Measurements from ENCODE around the gene BIN1. TPM values are rescaled to one million over a fixed set of nuclear protein-coding genes. Genes with fewer than 3 reads are reported as not detected.

BIN1 gene
- total RNA-seq, 1 experiment from 2014 or later: 42.5 TPM

DNA sequence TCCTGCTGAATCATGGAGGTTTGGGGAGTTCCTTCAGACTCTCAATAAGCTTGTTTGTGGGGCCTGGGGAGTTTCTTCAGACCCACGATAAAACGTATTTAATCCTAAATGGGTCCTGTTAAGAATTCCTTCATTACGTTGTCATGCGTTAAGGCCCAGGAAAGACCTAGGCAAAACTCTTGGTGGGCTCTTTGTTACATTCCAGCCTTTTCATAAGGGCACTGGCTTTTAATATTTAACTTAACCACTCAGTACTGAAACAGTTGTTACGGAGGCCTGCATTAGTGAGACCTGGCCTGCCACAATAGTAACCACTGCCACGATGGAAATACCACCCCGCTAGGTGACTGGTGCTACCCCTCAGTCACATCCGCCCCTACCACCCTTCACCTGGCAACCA, 17.5 kb upstream of the BIN1 start (continued):
- TF ChIP-seq, protein P1, sequence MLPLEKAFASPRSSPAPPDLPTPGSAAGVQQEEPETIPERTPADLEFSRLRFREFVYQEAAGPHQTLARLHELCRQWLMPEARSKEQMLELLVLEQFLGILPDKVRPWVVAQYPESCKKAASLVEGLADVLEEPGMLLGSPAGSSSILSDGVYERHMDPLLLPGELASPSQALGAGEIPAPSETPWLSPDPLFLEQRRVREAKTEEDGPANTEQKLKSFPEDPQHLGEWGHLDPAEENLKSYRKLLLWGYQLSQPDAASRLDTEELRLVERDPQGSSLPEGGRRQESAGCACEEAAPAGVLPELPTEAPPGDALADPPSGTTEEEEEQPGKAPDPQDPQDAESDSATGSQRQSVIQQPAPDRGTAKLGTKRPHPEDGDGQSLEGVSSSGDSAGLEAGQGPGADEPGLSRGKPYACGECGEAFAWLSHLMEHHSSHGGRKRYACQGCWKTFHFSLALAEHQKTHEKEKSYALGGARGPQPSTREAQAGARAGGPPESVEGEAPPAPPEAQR (CRISPR knock-in tag; IDR thresholded peaks at IDR 0.05): no peak
- TF ChIP-seq, protein P2, sequence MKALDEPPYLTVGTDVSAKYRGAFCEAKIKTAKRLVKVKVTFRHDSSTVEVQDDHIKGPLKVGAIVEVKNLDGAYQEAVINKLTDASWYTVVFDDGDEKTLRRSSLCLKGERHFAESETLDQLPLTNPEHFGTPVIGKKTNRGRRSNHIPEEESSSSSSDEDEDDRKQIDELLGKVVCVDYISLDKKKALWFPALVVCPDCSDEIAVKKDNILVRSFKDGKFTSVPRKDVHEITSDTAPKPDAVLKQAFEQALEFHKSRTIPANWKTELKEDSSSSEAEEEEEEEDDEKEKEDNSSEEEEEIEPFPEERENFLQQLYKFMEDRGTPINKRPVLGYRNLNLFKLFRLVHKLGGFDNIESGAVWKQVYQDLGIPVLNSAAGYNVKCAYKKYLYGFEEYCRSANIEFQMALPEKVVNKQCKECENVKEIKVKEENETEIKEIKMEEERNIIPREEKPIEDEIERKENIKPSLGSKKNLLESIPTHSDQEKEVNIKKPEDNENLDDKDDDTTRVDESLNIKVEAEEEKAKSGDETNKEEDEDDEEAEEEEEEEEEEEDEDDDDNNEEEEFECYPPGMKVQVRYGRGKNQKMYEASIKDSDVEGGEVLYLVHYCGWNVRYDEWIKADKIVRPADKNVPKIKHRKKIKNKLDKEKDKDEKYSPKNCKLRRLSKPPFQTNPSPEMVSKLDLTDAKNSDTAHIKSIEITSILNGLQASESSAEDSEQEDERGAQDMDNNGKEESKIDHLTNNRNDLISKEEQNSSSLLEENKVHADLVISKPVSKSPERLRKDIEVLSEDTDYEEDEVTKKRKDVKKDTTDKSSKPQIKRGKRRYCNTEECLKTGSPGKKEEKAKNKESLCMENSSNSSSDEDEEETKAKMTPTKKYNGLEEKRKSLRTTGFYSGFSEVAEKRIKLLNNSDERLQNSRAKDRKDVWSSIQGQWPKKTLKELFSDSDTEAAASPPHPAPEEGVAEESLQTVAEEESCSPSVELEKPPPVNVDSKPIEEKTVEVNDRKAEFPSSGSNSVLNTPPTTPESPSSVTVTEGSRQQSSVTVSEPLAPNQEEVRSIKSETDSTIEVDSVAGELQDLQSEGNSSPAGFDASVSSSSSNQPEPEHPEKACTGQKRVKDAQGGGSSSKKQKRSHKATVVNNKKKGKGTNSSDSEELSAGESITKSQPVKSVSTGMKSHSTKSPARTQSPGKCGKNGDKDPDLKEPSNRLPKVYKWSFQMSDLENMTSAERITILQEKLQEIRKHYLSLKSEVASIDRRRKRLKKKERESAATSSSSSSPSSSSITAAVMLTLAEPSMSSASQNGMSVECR (CRISPR knock-in tag; IDR thresholded peaks at IDR 0.05; ENCODE audit: borderline replicate concordance): no peak
- TF ChIP-seq, protein P3, sequence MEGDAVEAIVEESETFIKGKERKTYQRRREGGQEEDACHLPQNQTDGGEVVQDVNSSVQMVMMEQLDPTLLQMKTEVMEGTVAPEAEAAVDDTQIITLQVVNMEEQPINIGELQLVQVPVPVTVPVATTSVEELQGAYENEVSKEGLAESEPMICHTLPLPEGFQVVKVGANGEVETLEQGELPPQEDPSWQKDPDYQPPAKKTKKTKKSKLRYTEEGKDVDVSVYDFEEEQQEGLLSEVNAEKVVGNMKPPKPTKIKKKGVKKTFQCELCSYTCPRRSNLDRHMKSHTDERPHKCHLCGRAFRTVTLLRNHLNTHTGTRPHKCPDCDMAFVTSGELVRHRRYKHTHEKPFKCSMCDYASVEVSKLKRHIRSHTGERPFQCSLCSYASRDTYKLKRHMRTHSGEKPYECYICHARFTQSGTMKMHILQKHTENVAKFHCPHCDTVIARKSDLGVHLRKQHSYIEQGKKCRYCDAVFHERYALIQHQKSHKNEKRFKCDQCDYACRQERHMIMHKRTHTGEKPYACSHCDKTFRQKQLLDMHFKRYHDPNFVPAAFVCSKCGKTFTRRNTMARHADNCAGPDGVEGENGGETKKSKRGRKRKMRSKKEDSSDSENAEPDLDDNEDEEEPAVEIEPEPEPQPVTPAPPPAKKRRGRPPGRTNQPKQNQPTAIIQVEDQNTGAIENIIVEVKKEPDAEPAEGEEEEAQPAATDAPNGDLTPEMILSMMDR (IDR thresholded peaks at IDR 0.05): no peak
- TF ChIP-seq, protein P4, sequence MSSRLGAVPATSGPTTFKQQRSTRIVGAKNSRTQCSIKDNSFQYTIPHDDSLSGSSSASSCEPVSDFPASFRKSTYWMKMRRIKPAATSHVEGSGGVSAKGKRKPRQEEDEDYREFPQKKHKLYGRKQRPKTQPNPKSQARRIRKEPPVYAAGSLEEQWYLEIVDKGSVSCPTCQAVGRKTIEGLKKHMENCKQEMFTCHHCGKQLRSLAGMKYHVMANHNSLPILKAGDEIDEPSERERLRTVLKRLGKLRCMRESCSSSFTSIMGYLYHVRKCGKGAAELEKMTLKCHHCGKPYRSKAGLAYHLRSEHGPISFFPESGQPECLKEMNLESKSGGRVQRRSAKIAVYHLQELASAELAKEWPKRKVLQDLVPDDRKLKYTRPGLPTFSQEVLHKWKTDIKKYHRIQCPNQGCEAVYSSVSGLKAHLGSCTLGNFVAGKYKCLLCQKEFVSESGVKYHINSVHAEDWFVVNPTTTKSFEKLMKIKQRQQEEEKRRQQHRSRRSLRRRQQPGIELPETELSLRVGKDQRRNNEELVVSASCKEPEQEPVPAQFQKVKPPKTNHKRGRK (CRISPR knock-in tag; IDR thresholded peaks at IDR 0.05; ENCODE audit: borderline replicate concordance): no peak
- no peak for TF ChIP-seq CBFB (CRISPR knock-in tag; IDR thresholded peaks at IDR 0.05; ENCODE audit: low read depth)
- TF ChIP-seq, protein P5, sequence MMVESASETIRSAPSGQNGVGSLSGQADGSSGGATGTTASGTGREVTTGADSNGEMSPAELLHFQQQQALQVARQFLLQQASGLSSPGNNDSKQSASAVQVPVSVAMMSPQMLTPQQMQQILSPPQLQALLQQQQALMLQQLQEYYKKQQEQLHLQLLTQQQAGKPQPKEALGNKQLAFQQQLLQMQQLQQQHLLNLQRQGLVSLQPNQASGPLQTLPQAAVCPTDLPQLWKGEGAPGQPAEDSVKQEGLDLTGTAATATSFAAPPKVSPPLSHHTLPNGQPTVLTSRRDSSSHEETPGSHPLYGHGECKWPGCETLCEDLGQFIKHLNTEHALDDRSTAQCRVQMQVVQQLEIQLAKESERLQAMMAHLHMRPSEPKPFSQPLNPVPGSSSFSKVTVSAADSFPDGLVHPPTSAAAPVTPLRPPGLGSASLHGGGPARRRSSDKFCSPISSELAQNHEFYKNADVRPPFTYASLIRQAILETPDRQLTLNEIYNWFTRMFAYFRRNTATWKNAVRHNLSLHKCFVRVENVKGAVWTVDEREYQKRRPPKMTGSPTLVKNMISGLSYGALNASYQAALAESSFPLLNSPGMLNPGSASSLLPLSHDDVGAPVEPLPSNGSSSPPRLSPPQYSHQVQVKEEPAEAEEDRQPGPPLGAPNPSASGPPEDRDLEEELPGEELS (CRISPR knock-in tag; IDR thresholded peaks at IDR 0.05): no peak
- no peak for TF ChIP-seq ELF4 (CRISPR knock-in tag; IDR thresholded peaks at IDR 0.05; ENCODE audit: low read depth)
- TF ChIP-seq, protein P6, sequence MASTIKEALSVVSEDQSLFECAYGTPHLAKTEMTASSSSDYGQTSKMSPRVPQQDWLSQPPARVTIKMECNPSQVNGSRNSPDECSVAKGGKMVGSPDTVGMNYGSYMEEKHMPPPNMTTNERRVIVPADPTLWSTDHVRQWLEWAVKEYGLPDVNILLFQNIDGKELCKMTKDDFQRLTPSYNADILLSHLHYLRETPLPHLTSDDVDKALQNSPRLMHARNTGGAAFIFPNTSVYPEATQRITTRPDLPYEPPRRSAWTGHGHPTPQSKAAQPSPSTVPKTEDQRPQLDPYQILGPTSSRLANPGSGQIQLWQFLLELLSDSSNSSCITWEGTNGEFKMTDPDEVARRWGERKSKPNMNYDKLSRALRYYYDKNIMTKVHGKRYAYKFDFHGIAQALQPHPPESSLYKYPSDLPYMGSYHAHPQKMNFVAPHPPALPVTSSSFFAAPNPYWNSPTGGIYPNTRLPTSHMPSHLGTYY (CRISPR knock-in tag; IDR thresholded peaks at IDR 0.05): no peak
- TF ChIP-seq JUN (CRISPR knock-in tag; IDR thresholded peaks at IDR 0.05): no peak

DNA sequence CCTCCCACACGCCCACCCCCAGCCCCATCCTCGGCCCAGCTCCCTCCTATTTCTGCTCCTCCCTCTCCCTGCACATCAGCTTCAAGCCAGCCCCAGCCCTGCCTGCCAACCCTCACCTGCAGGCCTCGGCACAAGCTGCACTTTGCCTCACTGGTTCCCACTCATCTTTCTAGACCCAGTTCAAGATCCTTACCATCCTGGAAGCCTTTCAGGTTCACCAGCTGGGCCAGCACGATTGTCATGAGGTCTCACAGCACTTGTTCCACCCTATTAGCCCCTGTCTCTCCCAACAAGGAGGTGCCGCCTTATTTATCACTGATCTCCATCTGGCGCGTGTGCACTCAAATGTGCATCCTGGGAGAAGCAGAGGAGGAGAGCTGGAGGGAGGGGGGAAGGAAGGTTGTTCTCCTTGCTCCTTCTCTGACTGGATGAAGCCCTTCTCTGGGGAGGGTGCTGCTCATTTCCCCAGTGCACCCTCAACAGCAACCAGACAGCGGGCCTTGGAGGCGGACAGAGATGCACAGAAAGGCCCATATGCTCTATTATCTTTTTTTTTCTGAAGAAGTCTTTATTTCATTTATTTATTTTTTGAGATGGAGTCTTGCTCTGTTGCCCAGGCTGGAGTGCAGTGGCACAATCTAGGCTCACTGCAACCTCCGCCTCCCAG, 15.5 kb upstream of the BIN1 start:
- peaks cover 54% of the 10 kb centered on the region for H3K9me3 Mint-ChIP-seq
- TF ChIP-seq, protein P7, sequence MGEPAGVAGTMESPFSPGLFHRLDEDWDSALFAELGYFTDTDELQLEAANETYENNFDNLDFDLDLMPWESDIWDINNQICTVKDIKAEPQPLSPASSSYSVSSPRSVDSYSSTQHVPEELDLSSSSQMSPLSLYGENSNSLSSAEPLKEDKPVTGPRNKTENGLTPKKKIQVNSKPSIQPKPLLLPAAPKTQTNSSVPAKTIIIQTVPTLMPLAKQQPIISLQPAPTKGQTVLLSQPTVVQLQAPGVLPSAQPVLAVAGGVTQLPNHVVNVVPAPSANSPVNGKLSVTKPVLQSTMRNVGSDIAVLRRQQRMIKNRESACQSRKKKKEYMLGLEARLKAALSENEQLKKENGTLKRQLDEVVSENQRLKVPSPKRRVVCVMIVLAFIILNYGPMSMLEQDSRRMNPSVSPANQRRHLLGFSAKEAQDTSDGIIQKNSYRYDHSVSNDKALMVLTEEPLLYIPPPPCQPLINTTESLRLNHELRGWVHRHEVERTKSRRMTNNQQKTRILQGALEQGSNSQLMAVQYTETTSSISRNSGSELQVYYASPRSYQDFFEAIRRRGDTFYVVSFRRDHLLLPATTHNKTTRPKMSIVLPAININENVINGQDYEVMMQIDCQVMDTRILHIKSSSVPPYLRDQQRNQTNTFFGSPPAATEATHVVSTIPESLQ (CRISPR knock-in tag; IDR thresholded peaks at IDR 0.05): no peak

More for the DNA sequence above, 15.5 kb upstream of the BIN1 start:
- H3K27me3 Mint-ChIP-seq (ENCODE audit: low read depth): peaks cover 6% of the 10 kb centered on the region
- H3K4me3 Mint-ChIP-seq: no peak overlapping the region
- CTCF ChIA-PET: interaction anchor here (1.0 kb wide), 1 partner anchor 55 kb away, joined by 3 read pairs; no protein-coding TSS in a partner anchor
- peaks cover 36% of the 10 kb centered on the region for H3K36me3 Mint-ChIP-seq
- POLR2A ChIA-PET: no interaction called here
- ATAC-seq: no peak
- DNase-seq (ENCODE audit: low spot score): no peak
- no peaks in the 10 kb centered on the region for H3K4me1 Mint-ChIP-seq
- H3K27ac Mint-ChIP-seq: no peak overlapping the region
